ACC112 (cell line): Measurements from ENCODE around the gene STAM.

Experiments used
- H2AFZ ChIP-seq: fragments of 200-600 bp; sonication (generic); one replicate; pipeline ENCODE4 v1.6.0; 2017; ENCODE audit warnings: antibody characterized with exemption, low read length; ENCODE audit not compliant: unreplicated experiment
- H3K27ac ChIP-seq: fragments of 200-600 bp; sonication (generic); 2 replicates; pipeline ENCODE4 v1.5.1; 2014; ENCODE audit warnings: low read depth, mild to moderate bottlenecking, antibody characterized with exemption, low read length, moderate library complexity
- H3K27me3 ChIP-seq: fragments of 200-600 bp; sonication (generic); 2 replicates; pipeline ENCODE4 v1.6.1; 2014; ENCODE audit warnings: mild to moderate bottlenecking, antibody characterized with exemption, low read length, moderate library complexity, mixed read lengths; ENCODE audit not compliant: insufficient read depth
- H3K36me3 ChIP-seq: fragments of 200-600 bp; sonication (generic); 2 replicates; pipeline ENCODE4 v1.6.1; 2016; ENCODE audit warnings: mild to moderate bottlenecking, antibody characterized with exemption, low read length, moderate library complexity, mixed read lengths; ENCODE audit not compliant: insufficient read depth
- H3K4me1 ChIP-seq: fragments of 200-600 bp; sonication (generic); one replicate; pipeline ENCODE4 v1.6.1; 2016; ENCODE audit warnings: low read length, mixed read lengths; ENCODE audit not compliant: insufficient read depth, unreplicated experiment, control insufficient read depth
- H3K4me3 ChIP-seq: fragments of 200-600 bp; sonication (generic); 2 replicates; pipeline ENCODE4 v1.5.1; 2014; ENCODE audit warnings: mild to moderate bottlenecking, low read depth, low read length
- H3K79me2 ChIP-seq: fragments of 200-600 bp; sonication (generic); one replicate; pipeline ENCODE4 v1.6.0; 2016; ENCODE audit warnings: low read length; ENCODE audit not compliant: control insufficient read depth, unreplicated experiment, insufficient read depth

STAM gene

DNA sequence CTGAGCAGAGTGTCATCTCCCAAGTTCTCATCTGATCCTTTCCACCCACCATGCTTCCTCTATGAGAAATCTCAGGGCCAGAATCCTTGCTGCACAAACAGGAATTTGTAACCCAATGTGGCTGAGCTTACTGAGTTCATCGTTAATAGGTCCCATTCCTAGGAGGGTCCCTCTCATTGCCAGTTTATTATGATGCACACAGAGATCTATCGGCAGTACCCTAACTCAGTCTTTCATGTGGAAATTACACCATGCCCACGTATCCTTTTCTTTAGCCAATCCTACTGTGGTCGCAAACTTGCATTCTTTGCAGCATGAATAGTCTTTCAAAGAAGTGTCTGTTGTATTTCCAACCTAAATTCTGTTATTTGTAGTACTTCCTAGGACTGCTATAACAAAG lies 120.2 kb downstream of the STAM start:
- no peak overlapping the region for H3K27ac ChIP-seq
- peaks cover 3% of the 10 kb centered on the region; the same call in 1 of the 2 replicates for H3K27me3 ChIP-seq
- H3K36me3 ChIP-seq = no peaks in the 10 kb centered on the region
- H2AFZ ChIP-seq = no peak overlapping the region
- H3K79me2 ChIP-seq = no peaks in the 10 kb centered on the region
- no peak overlapping the region for H3K4me3 ChIP-seq
- no peaks in the 10 kb centered on the region for H3K4me1 ChIP-seq

DNA sequence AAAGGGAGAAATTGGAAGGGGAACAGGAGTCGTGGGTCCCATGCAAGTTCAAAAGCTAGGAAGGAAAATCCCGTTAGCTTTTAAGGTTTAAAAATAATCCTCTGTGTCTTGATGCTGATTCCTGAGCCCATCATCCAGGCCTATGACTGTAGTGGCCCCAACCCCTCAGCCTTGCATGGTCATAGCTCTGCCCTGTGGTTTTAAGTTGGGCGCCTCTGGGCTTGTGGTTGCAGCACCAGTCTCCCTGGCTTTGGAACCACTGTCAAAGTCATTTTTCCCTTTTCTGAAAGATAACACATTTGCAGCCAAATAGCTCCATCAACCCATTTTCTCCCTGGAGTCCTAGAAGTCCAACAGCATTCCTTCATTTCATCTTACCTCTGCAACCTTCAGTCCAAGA lies 121.7 kb downstream of the STAM start:
- Histone ChIP-seq H2AFZ (no peak overlapping the region), H3K4me3 (no peak overlapping the region), H3K4me1 (no peaks in the 10 kb centered on the region), H3K27ac (no peak overlapping the region), H3K36me3 (no peaks in the 10 kb centered on the region), H3K27me3 (peaks cover 3% of the 10 kb centered on the region; the same call in 1 of the 2 replicates), H3K79me2 (no peaks in the 10 kb centered on the region)
